Stimulated activated CD8-positive, alpha-beta memory T cell treated with anti-CD3 and anti-CD28 coated beads, Interleukin-4, amount 100 ng/mL, for 1 hour (primary cell): ENCODE data around the gene CARTPT.

ENCODE experiments used
- DNase-seq, 2 donors: peaks; one replicate each; pipeline ENCODE4 v3.0.0-alpha.2; 2020; ENCODE audit warnings: low read depth in 2 of 2, low spot score in 1 of 2

CARTPT gene

DNA sequence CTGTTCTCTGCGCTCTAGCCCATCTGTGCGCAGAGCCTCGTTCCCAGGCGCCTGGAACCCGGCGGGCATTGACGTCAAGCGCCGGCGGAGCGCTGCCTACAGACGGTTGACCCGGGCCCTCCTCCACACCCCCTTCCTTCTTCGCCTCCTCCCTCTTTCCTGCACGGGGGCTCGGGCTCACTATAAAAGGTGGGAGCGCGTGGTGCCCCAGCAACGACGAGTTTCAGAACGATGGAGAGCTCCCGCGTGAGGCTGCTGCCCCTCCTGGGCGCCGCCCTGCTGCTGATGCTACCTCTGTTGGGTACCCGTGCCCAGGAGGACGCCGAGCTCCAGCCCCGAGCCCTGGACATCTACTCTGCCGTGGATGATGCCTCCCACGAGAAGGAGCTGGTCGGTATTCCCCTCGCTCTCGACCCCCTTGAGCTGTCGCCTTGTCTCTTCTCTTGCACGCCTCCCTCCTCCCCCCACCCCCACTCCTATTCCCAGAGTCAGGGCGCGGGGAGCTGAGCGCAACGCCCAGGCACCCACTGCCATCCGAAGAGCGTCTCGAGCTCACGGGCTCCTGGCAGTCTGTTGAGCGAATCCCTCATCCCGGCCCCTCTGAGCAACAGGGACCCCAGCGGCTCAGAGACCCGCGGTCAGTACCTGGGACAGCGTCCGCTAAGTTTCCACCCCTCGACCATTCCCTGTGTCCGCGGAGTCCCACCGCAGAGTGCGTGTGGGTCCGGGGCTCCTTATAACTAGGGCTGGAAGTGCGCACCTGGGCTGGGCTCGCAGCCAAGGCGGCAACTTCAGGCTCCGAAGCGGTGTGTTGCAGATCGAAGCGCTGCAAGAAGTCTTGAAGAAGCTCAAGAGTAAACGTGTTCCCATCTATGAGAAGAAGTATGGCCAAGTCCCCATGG lies at the start of gene CARTPT:
Gene CARTPT, plus strand, starts transcription at position 213 of the 902 bp plus-strand sequence. Its CDS starts 19 bp downstream, at position 232.
- no peak for DNase-seq

DNA sequence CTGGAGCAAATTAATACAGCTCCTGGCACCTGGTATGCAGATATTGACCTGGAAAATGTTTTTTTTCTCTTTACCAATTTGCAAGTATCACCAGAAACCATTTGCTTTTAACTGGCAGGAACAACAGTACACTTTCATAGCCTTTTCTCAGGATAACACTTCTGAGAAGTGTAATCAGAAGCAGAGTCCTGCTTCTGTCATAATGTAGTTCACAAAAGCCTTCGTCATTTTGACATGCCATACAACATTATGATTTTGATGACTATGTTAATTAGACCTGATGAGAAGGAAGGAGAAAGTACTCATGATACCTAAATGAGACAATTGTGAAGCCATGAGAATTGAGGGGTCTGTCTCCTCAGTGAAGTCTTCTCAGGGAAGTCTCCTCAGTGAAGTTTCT lies 41.1 kb upstream of the CARTPT start:
- no peak for DNase-seq

DNA sequence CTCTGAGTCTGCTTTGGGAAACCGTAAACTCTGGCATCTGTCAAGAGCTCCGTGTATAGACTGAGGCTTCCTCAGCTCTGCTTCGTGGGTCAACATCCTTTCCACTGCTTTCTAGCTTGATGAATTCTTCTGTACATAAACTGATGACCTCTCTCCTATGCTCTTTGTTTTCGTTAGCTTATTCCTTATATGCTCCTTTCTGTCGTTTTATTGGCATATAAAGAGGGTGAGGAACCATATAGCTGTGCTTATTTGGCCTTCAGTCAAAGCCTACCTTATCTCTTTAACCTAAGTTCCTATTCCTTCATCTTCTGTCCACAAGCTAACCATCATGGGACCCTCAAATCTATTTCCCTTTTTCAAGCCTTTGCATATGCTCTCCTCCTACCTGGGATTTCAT lies 39.4 kb upstream of the CARTPT start:
- no peak for DNase-seq

DNA sequence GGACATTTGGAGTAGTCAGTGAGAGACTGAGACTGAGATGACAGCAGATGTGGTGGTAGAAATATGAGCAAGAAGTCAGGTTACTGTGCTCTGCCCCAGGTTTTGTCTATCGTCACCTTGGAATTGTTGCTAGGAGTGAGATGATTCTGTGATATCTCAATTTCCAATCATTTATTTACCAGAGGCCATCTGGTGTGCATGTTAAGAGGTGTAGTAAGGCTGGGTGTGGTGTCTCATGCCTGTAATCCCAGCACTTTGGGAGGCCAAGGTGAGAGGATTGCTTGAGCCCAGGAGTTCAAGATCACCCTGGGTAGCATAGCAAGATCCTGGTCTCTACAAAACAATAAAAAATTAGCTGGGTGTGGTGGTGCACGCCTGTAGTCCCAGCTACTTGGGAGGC lies 38.6 kb upstream of the CARTPT start:
- DNase-seq = no peak

DNA sequence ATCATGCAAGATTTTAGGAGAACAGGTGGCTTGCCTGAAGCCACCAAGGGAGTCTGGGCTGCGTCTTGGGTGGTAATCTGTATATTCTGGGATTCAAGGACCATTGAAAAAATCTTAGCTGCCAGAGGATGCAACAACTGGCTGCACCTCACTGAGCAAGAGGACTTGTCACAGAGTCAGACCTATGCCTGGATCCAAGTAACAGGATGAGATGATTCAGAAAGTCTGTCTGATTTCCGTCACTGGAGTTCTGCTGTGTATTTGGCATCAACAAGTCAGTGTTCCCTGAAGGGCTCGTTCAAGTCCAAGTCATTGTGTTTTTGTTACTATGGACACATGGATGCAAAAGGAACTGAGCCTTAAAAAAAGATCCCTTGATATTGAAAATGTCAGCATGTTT lies 37.8 kb upstream of the CARTPT start:
- DNase-seq = no peak

DNA sequence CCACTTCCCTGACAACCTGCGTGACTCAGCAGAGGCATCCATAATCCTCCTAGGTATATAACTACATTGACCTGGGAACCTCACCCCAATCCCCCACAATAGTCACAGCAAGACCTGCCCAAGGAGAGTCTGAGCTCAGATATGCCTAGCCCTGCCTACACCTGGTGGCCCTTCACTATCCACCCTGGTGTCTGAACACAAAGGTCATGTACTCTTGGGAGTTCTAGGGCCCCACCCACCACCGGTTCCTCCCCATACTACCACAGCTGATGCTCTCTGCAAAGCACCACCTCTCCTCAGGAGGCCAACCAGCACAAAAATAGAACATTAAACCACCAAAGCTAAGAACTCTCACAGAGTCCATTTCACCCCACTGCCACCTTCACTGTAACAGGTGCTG lies 34.8 kb upstream of the CARTPT start:
- DNase-seq = no peak

DNA sequence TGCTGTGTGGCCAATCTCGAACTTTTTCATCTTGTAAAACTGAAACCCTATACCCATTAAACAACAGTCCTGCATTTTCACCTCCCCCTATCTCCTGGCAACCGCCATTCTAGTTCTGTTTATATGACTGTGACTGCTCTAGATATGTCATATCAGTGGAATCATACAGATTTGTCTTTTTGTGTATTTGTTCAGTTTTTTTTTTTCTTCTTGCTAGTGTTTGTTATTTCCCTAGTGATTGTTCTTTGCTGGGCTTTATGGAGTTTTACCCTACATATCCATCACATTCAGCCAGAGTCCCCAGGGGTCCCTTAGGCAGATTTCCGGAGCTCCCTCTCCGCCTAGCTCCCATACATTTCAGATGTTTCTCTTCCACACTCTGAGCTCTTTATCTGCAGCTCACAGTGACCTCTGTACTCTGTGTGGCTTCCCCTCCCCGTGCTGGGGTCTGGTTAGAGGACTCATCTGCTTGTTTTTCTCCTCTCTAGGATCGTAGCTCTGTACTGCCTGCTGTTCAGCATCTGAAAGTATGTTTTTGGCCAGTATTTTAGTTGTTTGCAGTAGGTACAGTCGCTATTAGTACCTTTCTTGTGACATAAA lies 25.1 kb upstream of the CARTPT start:
- no peak for DNase-seq

DNA sequence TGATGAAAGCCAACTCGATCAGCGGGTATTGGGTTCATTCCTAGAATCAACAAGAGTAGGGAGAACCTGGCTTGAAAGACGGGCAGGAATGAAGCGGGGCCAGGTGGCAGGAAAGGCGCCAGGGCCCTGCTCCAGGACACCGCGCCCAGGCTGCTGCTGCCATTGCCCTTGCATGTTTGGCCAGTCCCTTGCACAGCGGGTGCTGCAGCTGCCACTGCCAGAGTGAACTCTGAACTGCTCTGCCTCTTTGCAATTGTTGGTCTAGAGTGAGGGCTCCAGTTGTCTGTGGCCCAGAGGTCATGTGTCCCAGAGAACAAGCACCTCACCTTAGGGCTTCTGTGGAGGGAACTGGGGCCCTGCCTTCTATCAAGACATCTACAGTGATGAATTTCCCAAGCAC lies 24.0 kb upstream of the CARTPT start:
- no peak for DNase-seq

DNA sequence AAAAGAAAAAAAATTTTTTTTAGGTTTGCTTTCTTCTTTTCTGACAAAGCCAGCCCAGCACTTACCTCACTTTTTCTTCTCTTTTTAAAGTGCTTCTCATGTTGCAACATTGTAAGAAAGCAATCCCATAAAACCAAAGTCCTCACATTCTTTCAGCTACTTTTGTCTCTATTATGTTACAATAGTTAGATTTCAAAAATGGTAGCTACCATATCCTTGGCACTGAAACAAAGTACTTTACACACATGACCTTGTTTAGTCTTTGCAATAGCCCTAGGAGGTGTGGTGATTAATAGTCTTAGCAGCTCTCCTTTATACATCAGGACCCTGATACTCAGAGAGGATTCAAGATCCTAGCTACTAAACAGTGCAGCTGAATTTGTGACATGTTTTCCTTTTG lies 23.5 kb upstream of the CARTPT start:
- DNase-seq = no peak

DNA sequence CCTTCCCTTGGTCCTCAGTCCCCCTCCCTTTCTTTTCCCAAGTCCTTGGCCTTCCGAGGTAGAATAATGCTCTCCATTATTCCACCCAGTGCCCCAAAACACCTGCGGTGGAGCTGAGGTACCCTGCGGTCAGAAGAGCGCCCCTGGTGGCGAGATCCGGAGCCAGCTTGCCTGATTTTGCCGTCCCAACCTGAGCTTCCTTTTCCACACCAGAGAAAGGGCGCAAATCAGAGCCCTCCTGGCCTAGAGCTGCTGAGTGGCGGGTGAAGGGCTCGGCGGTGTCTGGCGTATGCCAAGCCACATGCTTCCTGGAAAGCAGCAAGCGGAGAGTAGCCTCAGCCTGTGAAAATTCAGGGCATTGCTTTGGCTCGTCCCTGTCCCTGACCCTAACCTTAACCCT lies 21.1 kb upstream of the CARTPT start:
- no peak for DNase-seq

DNA sequence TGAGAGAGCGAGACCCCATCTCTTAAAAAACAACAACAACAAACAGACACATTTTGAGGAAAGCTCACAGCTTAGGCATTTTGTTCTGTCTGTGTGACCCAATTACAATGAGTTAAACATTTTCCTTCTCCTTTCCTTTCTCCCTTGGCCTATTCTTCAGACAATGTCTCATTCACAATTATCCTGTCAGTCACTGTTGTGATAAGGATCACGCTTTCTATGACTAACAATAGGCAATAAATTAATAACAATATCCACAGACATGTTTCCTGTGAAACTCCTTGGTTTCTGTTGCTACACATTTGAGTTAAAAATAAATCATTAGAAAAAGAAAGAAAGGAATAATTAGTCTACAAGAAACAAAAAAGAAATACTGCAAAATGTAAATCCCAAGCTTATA lies 19.8 kb upstream of the CARTPT start:
- no peak for DNase-seq

DNA sequence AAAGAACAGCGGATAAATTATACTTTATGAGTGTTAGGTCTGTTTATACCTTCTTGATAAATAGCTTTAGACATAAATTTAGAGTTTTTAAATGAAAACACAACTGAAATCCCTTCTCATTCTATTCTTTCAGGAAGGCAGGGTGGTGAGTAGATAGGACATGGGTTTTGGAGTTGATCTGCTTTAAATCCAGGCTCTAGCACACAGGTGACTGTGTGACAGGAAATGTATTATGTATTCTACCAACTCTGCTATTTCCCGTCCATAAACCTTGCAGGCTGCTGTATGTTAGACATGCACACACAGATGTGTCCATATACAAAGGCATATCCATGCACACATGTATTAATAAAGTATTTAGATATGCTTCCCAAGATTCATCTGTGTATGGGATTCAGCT lies 19.3 kb upstream of the CARTPT start:
- DNase-seq = no peak

DNA sequence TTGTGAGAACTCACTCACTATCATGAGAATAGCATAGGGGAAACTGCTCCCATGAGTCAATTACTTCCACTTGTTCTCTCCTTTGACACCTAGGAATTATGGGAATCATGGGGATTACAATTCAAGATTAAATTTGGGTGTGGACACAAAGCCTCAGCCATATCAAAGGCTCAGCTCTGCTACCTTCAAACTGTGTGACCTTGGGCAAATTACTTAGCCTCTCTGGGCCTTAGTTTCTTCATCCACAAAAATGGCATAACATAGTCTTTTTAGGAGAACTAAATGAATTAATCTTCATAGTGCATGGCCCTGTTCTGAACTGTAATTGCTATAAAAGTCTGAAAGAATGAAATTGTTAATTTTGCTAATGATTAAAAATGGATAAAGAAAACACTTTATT lies 18.3 kb upstream of the CARTPT start:
- DNase-seq = no peak

DNA sequence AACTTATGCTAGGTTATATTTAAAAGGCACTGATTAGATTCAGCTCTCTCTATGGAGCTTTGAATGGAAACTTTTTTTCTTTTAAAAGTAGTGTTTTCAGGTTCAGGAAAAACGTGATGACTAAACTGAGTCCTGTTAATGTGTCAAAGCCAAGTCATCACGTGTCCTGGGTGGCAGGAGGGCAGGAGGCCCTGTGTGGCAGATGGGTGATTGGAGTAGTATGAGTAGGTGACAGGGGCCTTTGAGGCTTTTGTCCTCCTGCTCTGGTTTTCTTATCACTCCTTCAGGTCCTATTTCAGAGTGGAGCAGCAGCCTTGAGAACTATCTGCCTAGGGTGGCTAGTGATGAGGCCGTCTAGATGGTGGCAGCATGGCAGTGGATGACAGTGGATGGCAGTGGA lies 17.7 kb upstream of the CARTPT start:
- no peak for DNase-seq

DNA sequence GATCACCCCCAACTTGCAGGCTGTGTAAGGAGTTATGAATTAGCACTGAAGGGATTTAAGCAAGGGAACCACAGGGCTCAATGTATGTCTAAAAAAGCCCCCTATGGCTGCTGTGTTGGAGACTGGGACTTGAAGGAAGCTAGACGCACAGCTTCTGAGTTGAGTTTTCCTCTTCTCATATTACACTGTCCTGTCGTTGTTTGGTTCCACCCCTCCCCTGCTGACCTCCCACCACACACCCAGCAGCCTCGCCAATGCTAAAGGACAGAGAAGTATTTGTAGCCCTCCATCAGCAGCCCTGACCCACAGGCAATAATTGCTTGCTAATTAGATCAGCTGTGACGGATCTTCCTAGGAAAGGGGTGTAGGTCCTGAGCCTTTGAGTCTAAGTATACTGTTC lies 15.1 kb upstream of the CARTPT start:
- no peak for DNase-seq

DNA sequence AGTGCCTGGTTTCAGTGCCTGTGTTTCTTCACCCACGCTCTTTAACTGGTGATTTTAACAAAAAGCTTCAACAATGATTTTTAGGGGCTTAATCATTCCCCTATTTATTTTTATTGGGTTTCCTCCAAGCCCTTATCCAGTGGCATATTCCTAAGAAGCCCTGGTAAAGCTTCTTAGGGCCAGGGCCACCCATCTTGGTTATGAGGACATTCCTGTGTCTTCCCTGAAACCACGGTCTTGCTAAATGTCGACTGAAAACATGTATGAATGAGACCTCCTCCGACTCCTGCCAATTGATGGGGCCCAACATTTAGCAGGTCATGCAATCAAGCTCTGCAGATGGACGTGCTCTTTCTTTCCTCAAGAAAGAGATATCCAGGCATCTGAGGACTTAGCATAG lies 13.7 kb upstream of the CARTPT start:
- DNase-seq = no peak

DNA sequence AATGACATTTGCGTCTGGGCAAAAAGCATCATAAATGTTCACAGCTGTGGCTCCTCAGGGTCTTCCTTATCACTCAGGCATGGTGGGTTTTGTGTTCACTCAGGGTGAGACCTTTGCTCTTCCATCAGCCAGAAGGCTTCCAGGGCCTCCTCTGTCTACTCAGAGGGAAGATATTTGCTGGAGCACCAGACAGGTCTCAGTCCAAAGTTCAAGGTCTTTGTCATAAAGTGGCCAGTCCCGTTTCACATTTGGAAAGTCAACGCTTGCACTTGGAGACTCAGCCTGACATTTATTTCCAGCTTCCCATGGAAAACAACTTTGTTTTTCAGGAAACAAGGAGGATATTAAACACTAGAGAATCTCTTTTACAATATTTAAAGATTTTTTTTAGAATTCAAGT lies 12.2 kb upstream of the CARTPT start:
- no peak for DNase-seq

DNA sequence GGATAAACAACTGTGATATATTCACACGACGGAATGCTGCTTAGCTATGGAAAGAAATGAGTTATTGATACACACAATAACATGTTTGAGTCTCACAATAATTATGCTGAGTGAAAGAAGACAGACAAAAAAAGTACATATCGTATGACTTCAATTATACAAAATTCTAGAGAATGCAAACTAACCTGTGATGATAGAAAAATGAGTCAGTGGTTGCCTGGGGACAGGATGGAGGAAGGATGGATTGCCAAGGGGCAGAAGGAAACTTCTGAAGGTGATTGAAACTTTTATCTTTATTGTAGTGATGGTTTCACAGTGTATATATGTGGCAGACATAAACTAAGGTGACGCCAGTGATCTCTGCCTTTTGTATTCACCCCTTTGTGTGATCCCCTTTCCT lies 7.5 kb upstream of the CARTPT start:
- DNase-seq = no peak

DNA sequence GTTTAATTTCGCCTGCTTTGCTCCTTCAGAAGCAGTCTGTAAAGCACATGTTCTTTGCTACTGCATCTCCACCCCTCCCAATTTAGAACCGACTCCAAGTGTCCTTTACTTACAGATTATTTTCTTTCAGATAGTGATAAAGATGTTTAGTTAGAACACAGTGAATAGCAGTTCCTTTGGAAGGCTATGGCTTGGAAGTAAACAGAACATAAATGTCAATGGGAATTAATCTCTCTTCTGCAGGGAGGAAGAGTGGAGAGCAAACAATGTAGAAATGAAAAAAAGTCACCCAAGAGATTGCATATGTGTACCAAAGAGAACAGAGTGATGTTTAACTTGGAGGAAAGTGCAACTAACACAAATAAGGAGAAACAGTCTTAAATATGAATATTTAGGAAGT lies 4.2 kb upstream of the CARTPT start:
- no peak for DNase-seq

DNA sequence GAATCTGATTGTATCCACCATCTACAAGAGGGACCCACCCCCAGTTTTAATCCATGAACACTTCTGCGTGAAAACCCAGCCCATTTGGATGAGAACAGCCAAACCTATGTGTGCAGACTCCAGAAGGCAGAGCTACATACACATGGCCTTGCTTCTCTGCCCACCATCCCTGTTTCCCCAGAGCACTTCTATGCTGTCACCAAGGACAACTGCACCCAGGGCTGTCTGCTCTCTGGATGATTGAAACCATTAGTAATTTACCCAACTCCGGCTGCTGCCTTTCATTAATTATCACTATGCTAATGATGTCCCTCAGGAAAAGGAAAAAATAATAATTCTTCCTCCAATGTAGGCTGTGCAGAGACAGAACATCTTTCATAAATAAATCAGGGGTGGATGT lies 8.9 kb downstream of the CARTPT start:
- no peak for DNase-seq

DNA sequence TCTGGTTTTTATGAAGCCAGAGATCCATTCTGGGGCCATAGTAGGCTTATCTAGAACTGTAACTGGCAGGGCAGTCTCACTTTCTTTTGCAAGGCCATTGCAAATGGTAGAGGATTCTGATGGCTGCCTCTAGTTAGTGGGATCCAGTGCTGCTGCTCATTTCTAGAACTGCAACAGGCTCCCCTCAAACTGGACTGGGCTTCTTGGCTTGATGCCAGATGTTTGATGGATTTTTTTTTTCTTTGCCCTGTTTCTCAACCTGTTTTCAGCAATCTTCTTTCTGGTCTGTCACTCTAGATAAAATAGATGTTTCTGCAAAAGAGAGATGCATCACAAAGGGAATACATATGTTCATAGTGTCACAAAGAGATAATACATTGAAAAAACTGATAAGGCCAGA lies 11.9 kb downstream of the CARTPT start:
- DNase-seq = no peak

DNA sequence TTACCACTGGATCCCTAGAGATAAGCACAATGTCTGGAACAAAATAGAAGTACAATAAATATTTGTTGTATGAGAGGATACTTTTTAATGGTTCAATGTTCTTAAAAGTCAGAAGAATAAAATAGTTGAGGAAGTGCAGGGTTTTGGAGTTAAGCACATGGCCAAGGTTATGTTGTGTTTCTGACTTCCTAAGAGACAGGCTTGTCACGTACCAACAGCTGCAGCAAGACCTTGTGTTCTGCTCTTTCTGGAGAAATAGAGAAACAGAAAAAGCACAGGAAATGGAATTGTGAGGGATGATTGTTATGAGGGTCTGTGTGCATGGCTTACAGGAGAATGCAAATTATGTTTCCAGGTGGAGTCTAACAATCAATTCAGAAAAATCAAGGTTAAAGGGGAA lies 12.9 kb downstream of the CARTPT start:
- DNase-seq = no peak

DNA sequence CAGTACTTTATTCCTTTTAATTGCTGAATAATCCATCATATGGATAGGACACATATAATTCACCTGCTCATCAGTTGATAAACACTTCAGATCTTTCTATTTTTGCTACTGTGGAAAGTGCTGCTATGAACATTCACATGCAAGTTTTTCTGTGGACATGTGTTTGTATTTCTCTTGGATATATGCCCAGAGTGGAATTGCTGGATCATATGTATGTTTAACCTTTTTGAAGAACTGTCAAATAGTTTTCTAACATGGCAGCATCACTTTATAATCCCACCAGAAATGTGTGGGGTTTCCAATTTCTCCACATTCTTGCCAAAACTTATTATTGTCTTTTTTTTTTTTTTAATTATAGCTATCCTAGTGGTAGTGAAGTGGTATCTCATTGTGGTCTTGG lies 15.1 kb downstream of the CARTPT start:
- DNase-seq = no peak
